Activated naive CD4-positive, alpha-beta T cell treated with anti-CD3 and anti-CD28 coated beads, Interleukin-2, amount 10 ng/mL, durations not matched to agents 7 days and 5 days (primary cell): ENCODE results near the gene PTGES3.
"Not testable (repeated sequence)": the region's sequence is repeated elsewhere in the genome, so short reads cannot be mapped to it uniquely, and the experiment has no call there.

Experiments
- CTCF ChIA-PET: fragments of 350-600 bp; sonication (Branson Sonifier 250); formaldehyde crosslinking; loops from one replicate; lab custom pipeline; 2021; ENCODE audit warnings: antibody characterized with exemption; lab: Charles Lee
- DNase-seq: peaks from one replicate; pipeline ENCODE4 v3.0.0-alpha.2; 2020
- H3K27ac Mint-ChIP-seq: one replicate; pipeline ENCODE4 v1.8.0; 2021; ENCODE audit warnings: mild to moderate bottlenecking, moderate library complexity, mixed read lengths
- H3K27me3 Mint-ChIP-seq: one replicate; pipeline ENCODE4 v1.8.0; 2021; ENCODE audit warnings: mild to moderate bottlenecking, mixed read lengths
- H3K36me3 Mint-ChIP-seq: one replicate; pipeline ENCODE4 v1.8.0; 2021; ENCODE audit warnings: mixed read lengths
- H3K4me1 Mint-ChIP-seq: one replicate; pipeline ENCODE4 v1.8.0; 2021; ENCODE audit warnings: mixed read lengths
- H3K4me3 Mint-ChIP-seq: one replicate; pipeline ENCODE4 v1.8.0; 2021; ENCODE audit warnings: mild to moderate bottlenecking, moderate library complexity, mixed read lengths
- H3K9me3 Mint-ChIP-seq: one replicate; pipeline ENCODE4 v1.8.0; 2021; ENCODE audit warnings: mixed read lengths

Gene PTGES3

GRCh38 chr12:56718636-56719035 is 30.6 kb upstream of the PTGES3 start:
- Mint-ChIP-seq H3K4me1 (peaks cover 66% of the 10 kb centered on the region), H3K9me3 (no peaks in the 10 kb centered on the region), H3K27ac (peak overlapping the region; percentile 43), H3K27me3 (no peaks in the 10 kb centered on the region), H3K4me3 (no peak overlapping the region), H3K36me3 (peaks cover 81% of the 10 kb centered on the region)
- DNase-seq = no peak
- CTCF ChIA-PET = interaction anchor here (1.0 kb wide), 1 partner anchor 30 kb away, joined by 3 read pairs; no protein-coding TSS in a partner anchor

- Mint-ChIP-seq H3K9me3 (no peaks in the 10 kb centered on the region), H3K4me1 (peaks cover 61% of the 10 kb centered on the region), H3K4me3 (no peak overlapping the region), H3K27me3 (no peaks in the 10 kb centered on the region), H3K36me3 (peaks cover 81% of the 10 kb centered on the region), H3K27ac (no peak overlapping the region)
- CTCF ChIA-PET = no interaction called here
- DNase-seq = no peak
Observed at GRCh38 chr12:56718149-56718548, 30.1 kb upstream of the PTGES3 start.

DNA sequence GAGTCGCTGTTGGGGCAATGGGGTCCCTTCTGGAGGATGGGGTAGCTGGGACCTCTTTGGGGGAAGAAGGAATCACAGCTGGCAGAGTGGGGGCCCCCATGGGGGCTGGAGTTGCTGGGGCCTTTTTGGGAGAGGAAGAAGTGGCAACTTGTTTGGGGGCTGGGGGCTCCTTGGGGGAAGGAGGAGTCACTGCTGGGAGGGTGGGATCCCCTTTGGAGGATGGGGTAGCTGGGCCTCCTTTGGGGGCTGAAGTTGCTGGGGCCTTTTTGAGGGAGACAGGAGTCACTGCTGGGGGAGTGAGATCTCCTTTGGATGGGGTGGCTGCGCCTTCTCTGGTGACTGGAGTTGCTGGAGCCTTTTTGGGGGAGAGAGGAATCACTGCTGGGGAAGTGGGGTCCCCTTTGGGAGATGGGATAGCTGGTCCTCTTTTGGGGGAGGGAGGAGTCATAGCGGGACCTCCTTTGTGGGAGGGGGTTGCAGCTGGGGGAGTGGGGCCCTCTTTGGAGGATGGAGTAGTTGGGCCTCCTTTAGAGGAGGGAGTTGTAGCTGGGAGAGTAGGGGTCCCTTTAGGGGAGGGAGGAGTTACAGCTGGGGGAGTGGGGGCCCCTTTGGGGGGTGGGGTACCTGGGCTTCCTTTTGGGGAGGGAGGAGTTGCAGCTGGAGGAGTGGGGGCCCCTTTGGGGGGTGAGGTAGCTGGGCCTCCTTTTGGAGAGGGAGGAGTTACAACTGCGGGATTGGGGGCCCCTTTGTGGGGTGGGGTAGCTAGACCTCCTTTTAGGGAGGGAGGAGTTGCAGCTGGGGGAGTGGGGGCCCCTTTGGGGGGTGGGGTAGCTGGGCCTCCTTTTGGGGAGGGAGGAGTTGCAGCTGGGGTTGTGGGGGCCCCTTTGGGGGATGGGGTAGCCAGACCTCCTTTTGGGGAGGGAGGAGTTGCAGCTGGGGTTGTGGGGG is 29.1 kb upstream of the PTGES3 start:
- Mint-ChIP-seq H3K4me1 (peaks cover 52% of the 10 kb centered on the region), H3K27ac (no peak overlapping the region), H3K9me3 (no peaks in the 10 kb centered on the region), H3K36me3 (peaks cover 81% of the 10 kb centered on the region), H3K4me3 (no peak overlapping the region), H3K27me3 (no peaks in the 10 kb centered on the region)
- DNase-seq = no peak
- CTCF ChIA-PET = no interaction called here

- Mint-ChIP-seq H3K27ac (peak overlapping the region; percentile 11), H3K9me3 (no peaks in the 10 kb centered on the region), H3K4me3 (no peak overlapping the region), H3K36me3 (peaks cover 79% of the 10 kb centered on the region), H3K4me1 (peaks cover 45% of the 10 kb centered on the region), H3K27me3 (no peaks in the 10 kb centered on the region)
- CTCF ChIA-PET = no interaction called here
- DNase-seq = no peak
Observed at GRCh38 chr12:56716458-56716857, 28.4 kb upstream of the PTGES3 start.

GRCh38 chr12:56715798-56716197 is 27.7 kb upstream of the PTGES3 start:
- no peaks in the 10 kb centered on the region for H3K27me3 Mint-ChIP-seq
- H3K9me3 Mint-ChIP-seq = no peaks in the 10 kb centered on the region
- H3K36me3 Mint-ChIP-seq = peaks cover 77% of the 10 kb centered on the region
- CTCF ChIA-PET = no interaction called here
- DNase-seq = no peak
- peaks cover 38% of the 10 kb centered on the region for H3K4me1 Mint-ChIP-seq
- H3K27ac Mint-ChIP-seq = peak overlapping the region; percentile 11
- H3K4me3 Mint-ChIP-seq = no peak overlapping the region

DNA sequence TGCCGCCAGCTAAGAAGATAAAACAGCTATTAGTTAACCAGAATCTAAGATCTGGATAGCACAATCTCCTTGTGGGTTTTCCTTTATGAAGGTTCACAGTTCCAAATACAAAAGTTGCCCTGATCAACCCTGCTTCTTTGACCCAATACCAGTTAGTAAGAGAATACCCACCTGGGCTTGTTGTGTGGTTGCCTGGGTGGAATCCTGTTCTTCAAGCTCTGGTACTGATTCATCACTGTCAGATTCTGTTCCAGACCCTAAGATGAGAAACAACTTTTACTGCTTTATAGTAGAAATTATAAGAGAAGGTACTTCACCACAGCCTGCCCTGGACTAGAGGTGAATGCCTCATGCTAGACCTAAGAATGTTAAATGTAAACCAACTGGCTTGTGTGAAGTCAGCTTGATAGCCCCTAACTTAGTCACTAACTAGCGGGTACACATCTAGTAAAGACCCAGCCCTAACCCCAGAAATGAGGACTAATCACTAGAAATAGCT is 26.4 kb upstream of the PTGES3 start:
- H3K36me3 Mint-ChIP-seq = peaks cover 64% of the 10 kb centered on the region
- CTCF ChIA-PET = no interaction called here
- no peaks in the 10 kb centered on the region for H3K9me3 Mint-ChIP-seq
- no peak for DNase-seq
- no peaks in the 10 kb centered on the region for H3K27me3 Mint-ChIP-seq
- H3K4me1 Mint-ChIP-seq = peaks cover 25% of the 10 kb centered on the region
- H3K4me3 Mint-ChIP-seq = no peak overlapping the region
- peak overlapping the region; percentile 52 for H3K27ac Mint-ChIP-seq

GRCh38 chr12:56713345-56713744 is 25.3 kb upstream of the PTGES3 start:
- H3K9me3 Mint-ChIP-seq = no peaks in the 10 kb centered on the region
- CTCF ChIA-PET = no interaction called here
- peaks cover 15% of the 10 kb centered on the region for H3K4me1 Mint-ChIP-seq
- H3K4me3 Mint-ChIP-seq = no peak overlapping the region
- H3K36me3 Mint-ChIP-seq = peaks cover 56% of the 10 kb centered on the region
- no peaks in the 10 kb centered on the region for H3K27me3 Mint-ChIP-seq
- no peak for DNase-seq
- H3K27ac Mint-ChIP-seq = no peak overlapping the region

DNA sequence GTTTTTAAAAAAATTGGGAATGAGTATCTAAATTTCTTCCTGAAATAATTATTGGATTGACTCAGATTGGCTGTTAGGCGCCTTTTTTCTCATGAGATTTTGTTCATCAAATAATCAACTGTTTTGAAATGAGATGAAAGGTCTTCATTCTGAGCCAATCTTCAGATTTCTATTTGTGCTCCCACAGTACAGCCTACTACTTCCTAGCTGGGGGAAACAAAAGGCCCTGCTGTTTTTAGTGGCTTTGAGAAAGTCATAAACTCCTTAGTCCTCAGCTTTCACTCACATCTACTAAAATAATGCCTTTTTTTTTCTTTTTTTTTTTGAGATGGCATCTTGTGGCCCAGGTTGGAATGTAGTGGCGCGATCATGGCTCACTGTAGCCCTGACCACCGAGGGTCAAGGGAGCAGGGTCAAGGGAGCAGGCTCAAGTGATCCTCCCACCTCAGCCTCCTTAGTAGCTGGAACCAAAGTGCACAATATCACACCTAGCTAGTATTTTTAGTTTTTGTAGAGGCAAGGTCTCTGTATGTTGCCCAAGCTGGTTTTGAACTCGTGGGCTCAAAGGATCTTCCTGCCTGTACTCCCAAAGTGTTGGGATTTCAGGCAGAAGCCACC is 21.8 kb upstream of the PTGES3 start:
- no peaks in the 10 kb centered on the region for H3K9me3 Mint-ChIP-seq
- no peak for DNase-seq
- CTCF ChIA-PET = interaction anchor here (1.3 kb wide), 1 partner anchor 12 kb away, joined by 3 read pairs; no protein-coding TSS in a partner anchor
- H3K4me1 Mint-ChIP-seq = no peaks in the 10 kb centered on the region
- H3K36me3 Mint-ChIP-seq = peaks cover 36% of the 10 kb centered on the region
- no peak overlapping the region for H3K4me3 Mint-ChIP-seq
- H3K27ac Mint-ChIP-seq = peak overlapping the region; percentile 24
- H3K27me3 Mint-ChIP-seq = peaks cover 7% of the 10 kb centered on the region

GRCh38 chr12:56704522-56704921 is 16.4 kb upstream of the PTGES3 start:
- H3K27ac Mint-ChIP-seq, H3K36me3 Mint-ChIP-seq, H3K4me3 Mint-ChIP-seq, H3K9me3 Mint-ChIP-seq, H3K4me1 Mint-ChIP-seq, DNase-seq, CTCF ChIA-PET: not testable (repeated sequence)
- H3K27me3 Mint-ChIP-seq = peaks cover 20% of the 10 kb centered on the region

DNA sequence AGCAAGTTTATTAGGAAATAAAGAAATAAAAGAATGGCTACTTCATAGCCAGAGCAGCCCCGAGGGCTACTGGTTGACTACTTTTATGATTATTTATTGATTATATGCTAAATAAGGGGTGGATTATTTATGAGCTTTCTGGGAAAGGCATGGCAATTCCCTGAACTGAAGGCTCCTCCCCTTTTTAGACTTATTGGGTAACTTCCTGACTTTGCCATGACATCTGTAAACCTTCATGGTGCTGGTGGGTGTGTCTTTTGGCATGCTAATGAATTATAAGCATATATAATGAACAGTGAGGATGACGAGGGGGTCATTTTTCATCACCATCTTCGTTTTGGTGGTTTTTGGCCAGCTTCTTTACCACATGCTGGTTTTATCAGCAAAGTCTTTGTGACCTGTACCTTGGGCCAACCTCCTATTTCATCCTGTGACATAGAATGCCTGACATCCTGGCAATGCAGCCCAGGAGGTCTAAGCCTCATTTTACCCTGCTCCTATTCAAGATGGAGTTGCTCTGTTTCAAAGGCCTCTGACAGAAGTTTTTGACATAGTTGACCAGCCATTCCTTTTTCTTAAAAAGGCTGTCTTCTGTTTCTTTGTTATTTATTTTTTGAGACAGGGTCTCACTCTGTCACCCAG is 11.1 kb upstream of the PTGES3 start:
- no peak for DNase-seq
- H3K27me3 Mint-ChIP-seq = peaks cover 13% of the 10 kb centered on the region
- CTCF ChIA-PET = no interaction called here
- H3K9me3 Mint-ChIP-seq = no peaks in the 10 kb centered on the region
- no peaks in the 10 kb centered on the region for H3K36me3 Mint-ChIP-seq
- H3K4me3 Mint-ChIP-seq = no peak overlapping the region
- H3K27ac Mint-ChIP-seq = no peak overlapping the region
- peaks cover 10% of the 10 kb centered on the region for H3K4me1 Mint-ChIP-seq

DNA sequence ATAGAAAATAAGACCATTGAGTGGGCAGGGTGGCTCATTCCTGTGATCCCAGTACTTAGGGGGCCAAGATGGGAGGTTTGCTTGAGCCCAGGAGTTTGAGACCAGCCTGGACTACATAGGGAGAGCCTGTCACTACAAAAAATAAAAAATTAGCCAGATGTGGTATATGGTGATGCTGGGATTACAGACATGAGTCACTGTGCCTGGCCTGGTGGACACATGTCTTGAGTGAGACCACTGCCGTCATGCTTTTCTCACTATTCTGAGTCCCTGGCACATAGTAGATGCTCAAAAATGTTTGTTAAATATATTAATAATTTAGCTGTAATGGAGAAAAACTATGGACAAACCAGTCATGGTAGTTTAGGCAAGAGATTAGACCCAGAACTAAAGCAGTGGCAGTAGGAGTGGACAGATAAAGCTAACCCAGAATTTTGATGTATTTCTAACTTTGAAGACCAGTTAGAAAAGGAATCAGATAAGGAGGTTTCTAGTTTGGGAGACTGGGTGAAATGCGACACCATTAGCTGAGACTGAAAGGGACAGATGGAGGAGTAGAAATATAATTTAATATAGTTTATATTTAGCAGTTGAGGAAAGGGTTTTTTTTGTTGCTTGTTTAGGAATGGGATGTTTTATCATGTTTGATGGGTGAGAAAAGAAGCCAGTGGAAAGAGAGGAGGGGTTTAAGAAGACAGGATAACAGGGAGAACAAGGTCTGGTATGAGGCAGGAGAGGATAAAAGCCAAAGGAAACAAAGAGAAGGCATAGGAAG is 7.4 kb upstream of the PTGES3 start:
- H3K27ac Mint-ChIP-seq = no peak overlapping the region
- CTCF ChIA-PET = no interaction called here
- H3K27me3 Mint-ChIP-seq = peaks cover 7% of the 10 kb centered on the region
- peaks cover 6% of the 10 kb centered on the region for H3K4me1 Mint-ChIP-seq
- no peak overlapping the region for H3K4me3 Mint-ChIP-seq
- no peaks in the 10 kb centered on the region for H3K9me3 Mint-ChIP-seq
- DNase-seq = no peak
- no peaks in the 10 kb centered on the region for H3K36me3 Mint-ChIP-seq

DNA sequence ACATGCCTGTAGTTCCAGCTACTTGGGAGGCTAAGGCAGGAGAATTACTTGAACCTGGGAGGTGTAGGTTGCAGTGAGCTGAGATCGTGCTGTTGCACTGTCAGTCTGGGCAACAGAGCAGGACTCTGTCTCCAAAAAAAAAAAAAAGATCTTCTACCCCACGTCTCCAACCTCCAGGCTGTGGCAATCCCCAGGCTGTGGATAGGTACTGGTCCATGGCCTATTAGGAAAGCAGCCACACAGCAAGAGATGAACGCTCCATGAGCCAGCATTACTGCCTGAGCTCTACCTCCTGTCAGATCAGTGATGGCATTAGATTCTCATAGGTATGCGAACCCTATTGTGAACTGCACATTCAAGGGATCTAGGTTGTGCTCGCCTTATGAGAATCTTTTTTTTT is 6.1 kb upstream of the PTGES3 start:
- H3K9me3 Mint-ChIP-seq = no peaks in the 10 kb centered on the region
- H3K27me3 Mint-ChIP-seq = peaks cover 5% of the 10 kb centered on the region
- H3K27ac Mint-ChIP-seq = no peak overlapping the region
- no peak for DNase-seq
- no peaks in the 10 kb centered on the region for H3K36me3 Mint-ChIP-seq
- H3K4me1 Mint-ChIP-seq = peaks cover 6% of the 10 kb centered on the region
- no peak overlapping the region for H3K4me3 Mint-ChIP-seq
- CTCF ChIA-PET = interaction anchor here (0.6 to 0.7 kb wide), 2 partner anchors 36 to 61 kb away, joined by 3 read pairs; no protein-coding TSS in a partner anchor

- H3K4me1 Mint-ChIP-seq = peaks cover 34% of the 10 kb centered on the region
- H3K27ac Mint-ChIP-seq = peak overlapping the region; percentile 100
- peak overlapping the region; percentile 100 for H3K4me3 Mint-ChIP-seq
- CTCF ChIA-PET = interaction anchor here (0.9 to 3.2 kb wide), 5 partner anchors 30 to 405 kb away, joined by 3 to 12 read pairs (median 4); no protein-coding TSS in a partner anchor
- H3K9me3 Mint-ChIP-seq = no peaks in the 10 kb centered on the region
- DNase-seq = no peak
- no peaks in the 10 kb centered on the region for H3K27me3 Mint-ChIP-seq
- H3K36me3 Mint-ChIP-seq = peaks cover 32% of the 10 kb centered on the region
Observed at GRCh38 chr12:56688846-56689109, 694 bp upstream of the PTGES3 start.
